ENCODE measurements around the gene ME3.

- no peak for TF ChIP-seq CTCF (IDR thresholded peaks at IDR 0.05)
- no peak for TF ChIP-seq POLR2A (IDR thresholded peaks at IDR 0.05)
Observed at GRCh38 chr11:86637988-86638387, 34.4 kb downstream of the ME3 start.

All from lower leg skin (tissue), 3 donors.